CD4-positive, alpha-beta memory T cell (primary cell): ENCODE data around the gene ZNF101. TPM values are rescaled to one million over a fixed set of nuclear protein-coding genes. Genes with fewer than 3 reads are reported as not detected.

Source experiments
- CTCF ChIA-PET: fragments of 350-600 bp; sonication (Branson Sonifier 250); formaldehyde crosslinking; loops from one replicate; lab custom pipeline; 2021; ENCODE audit warnings: inconsistent platforms; ENCODE audit not compliant: partially characterized antibody; lab: Charles Lee
- POLR2A ChIA-PET: fragments of 350-600 bp; sonication (Branson Sonifier 250); formaldehyde crosslinking; loops from one replicate; lab custom pipeline; 2021; ENCODE audit not compliant: partially characterized antibody; lab: Charles Lee
- DNase-seq, 5 donors: peaks; one replicate each; pipeline versions ENCODE4 v3.0.0 to v3.0.0-alpha.2; 2020 to 2022; ENCODE audit warnings: mixed read lengths in 1 of 5
- H3K27ac ChIP-seq: one replicate; pipeline ENCODE4 v1.7.0; 2013; ENCODE audit warnings: low read depth, low read length
- H3K27me3 ChIP-seq: 2 replicates; pipeline ENCODE4 v1.7.0; 2013; ENCODE audit warnings: mild to moderate bottlenecking, low read length, moderate library complexity; ENCODE audit not compliant: insufficient read depth
- H3K36me3 ChIP-seq: 2 replicates; pipeline ENCODE4 v1.7.0; 2013; ENCODE audit warnings: mild to moderate bottlenecking, low read length, moderate library complexity; ENCODE audit not compliant: insufficient read depth
- H3K4me1 ChIP-seq: 2 replicates; pipeline ENCODE4 v1.7.0; 2013; ENCODE audit warnings: mild to moderate bottlenecking, low read length, moderate library complexity; ENCODE audit not compliant: insufficient read depth
- H3K4me3 ChIP-seq, 2 donors: one replicate each; pipeline ENCODE4 v1.7.0; 2013; ENCODE audit warnings: low read length in 2 of 2, mild to moderate bottlenecking in 1 of 2
- H3K9me3 ChIP-seq, 2 donors: one replicate each; pipeline ENCODE4 v1.7.0; 2013; ENCODE audit warnings: low read length in 2 of 2, control low read depth in 1 of 2; ENCODE audit not compliant: control insufficient read depth in 1 of 2
- H3K27ac Mint-ChIP-seq, 7 donors: one replicate each; pipeline ENCODE4 v1.8.0; 2020 to 2021; ENCODE audit warnings: mixed read lengths in 7 of 7, mild to moderate bottlenecking in 6 of 7, inconsistent platforms in 3 of 7, moderate library complexity in 3 of 7
- H3K27me3 Mint-ChIP-seq, 2 donors: one replicate each; pipeline ENCODE4 v1.8.0; 2020 to 2021; ENCODE audit warnings: mixed read lengths in 2 of 2
- H3K36me3 Mint-ChIP-seq, 2 donors: one replicate each; pipeline ENCODE4 v1.8.0; 2020 to 2021; ENCODE audit warnings: mixed read lengths in 2 of 2, inconsistent platforms in 1 of 2, mild to moderate bottlenecking in 1 of 2
- H3K4me1 Mint-ChIP-seq, 4 donors: one replicate each; pipeline ENCODE4 v1.8.0; 2020 to 2021; ENCODE audit warnings: mixed read lengths in 4 of 4, mild to moderate bottlenecking in 1 of 4
- H3K4me3 Mint-ChIP-seq, 8 donors: one replicate each; pipeline ENCODE4 v1.8.0; 2020 to 2021; ENCODE audit warnings: mixed read lengths in 8 of 8, mild to moderate bottlenecking in 7 of 8, moderate library complexity in 6 of 8, inconsistent platforms in 3 of 8
- H3K9me3 Mint-ChIP-seq, 8 donors: one replicate each; pipeline ENCODE4 v1.8.0; 2020 to 2021; ENCODE audit warnings: mixed read lengths in 8 of 8, mild to moderate bottlenecking in 5 of 8, inconsistent platforms in 3 of 8, moderate library complexity in 1 of 8
- intact Hi-C: fragments of 100-400 bp; cut with micrococcal nuclease; formaldehyde crosslinking; loops from one replicate; pipeline ENCODE4 v1.15.1; 2023
- polyA plus RNA-seq, 2 donors: library from polyadenylated mRNA; unstranded; fragments of 300-500 nt; fragmentation: Illumina TruSeq; gene quantifications; one replicate each; pipeline ENCODE4 v1.2.3, GENCODE V29; 2021
- total RNA-seq, 2 experiments: library from RNA; stranded (reverse); gene quantifications; one replicate each; pipeline ENCODE4 v1.2.3, GENCODE V29; 2021

Gene ZNF101
- total and polyA plus RNA-seq, 4 experiments from 2014 or later, result 97.3 to 156 (median 133) TPM

DNA sequence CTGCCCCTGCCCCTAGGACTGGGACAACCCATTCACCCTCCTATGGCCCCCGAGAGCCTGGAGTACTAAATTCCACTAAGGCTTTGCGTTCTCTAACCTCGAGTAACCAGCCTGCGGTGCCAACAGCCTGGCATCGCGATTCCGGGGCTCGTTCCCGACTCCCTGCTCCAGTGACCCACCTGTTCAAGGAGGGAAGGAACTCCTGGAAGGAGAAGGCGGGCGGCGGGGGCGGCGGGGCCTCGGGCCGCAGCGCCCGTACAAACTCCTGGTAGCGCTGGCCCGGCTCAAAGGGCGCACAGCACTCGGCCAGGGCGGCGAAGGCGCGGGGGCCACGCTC, 31.5 kb upstream of the ZNF101 start:
- no peaks in the 10 kb centered on the region for H3K27me3 Mint-ChIP-seq
- H3K27ac Mint-ChIP-seq, result no peak overlapping the region
- H3K4me3 Mint-ChIP-seq, result no peak overlapping the region

DNA sequence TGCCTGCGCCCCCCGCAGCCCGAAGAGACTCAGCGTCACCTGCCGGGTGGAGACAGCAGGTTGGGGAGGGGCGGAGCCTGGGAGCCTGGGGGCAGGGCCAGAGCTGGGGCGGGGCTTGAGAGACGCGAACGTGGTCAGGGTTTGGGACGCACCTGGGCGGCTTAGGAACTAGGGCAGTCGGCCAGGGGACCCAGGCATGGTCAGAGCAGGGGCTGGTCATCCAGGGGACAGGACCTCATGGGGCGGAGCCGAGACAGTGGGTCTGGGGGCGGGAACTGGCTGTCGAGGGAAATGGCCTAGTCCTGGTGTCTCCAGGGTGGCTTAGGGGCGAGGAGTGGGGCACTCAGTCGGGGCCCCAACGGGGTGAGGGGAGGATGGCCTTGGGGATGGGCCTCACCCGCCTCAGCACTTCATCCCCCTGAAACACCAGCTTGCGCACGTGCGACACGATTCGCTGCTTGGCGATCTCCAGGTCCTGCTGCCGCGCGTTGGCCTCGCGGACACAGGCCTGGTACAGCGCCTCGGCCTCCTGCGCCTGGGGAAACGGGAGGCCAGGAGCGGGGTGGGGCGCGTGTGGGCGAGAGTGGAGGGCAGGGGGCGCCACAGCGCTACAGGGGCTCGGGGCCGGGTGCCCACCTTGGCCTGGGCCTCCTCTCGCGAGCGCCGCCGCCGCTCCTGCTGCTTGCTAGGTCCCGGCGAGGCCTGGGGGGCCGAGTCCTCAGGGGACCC, 31.0 kb upstream of the ZNF101 start:
- Mint-ChIP-seq H3K27ac (no peak overlapping the region), H3K9me3 (no peaks in the 10 kb centered on the region), H3K4me1 (peaks cover 15 to 35% (median 27%) of the 10 kb centered on the region in 4 donors), H3K27me3 (no peaks in the 10 kb centered on the region), H3K4me3 (no peak overlapping the region), H3K36me3 (peaks cover 34 to 58% of the 10 kb centered on the region in 2 donors)
- ChIA-PET CTCF (interaction anchor here (1.4 kb wide), 1 partner anchor 9 kb away, joined by 3 read pairs; the partner anchor contains the start of gene LPAR2), POLR2A (interaction anchor here (0.6 to 1.3 kb wide), 3 partner anchors 9 to 30 kb away, joined by 3 read pairs; partner anchors contain the start of gene ATP13A1)
- H3K9me3 ChIP-seq, result no peaks in the 10 kb centered on the region
- no peak for DNase-seq
- no peak overlapping the region for H3K4me3 ChIP-seq
- H3K27ac ChIP-seq, result no peak overlapping the region
- no peaks in the 10 kb centered on the region for H3K27me3 ChIP-seq
- intact Hi-C loops, result no loop called here
- peaks cover 60% of the 10 kb centered on the region for H3K36me3 ChIP-seq
- H3K4me1 ChIP-seq, result peaks cover 22% of the 10 kb centered on the region

More for the DNA sequence above, 31.5 kb upstream of the ZNF101 start:
- H3K9me3 Mint-ChIP-seq, result no peaks in the 10 kb centered on the region
- POLR2A ChIA-PET, result interaction anchor here (0.6 to 1.3 kb wide), 2 partner anchors 9 to 30 kb away, joined by 3 read pairs; no protein-coding TSS in a partner anchor
- CTCF ChIA-PET, result interaction anchor here (1.2 kb wide), 1 partner anchor 54 kb away, joined by 3 read pairs; no protein-coding TSS in a partner anchor
- no peak for DNase-seq
- H3K4me1 Mint-ChIP-seq, result peaks cover 11 to 30% (median 22%) of the 10 kb centered on the region in 4 donors
- no peaks in the 10 kb centered on the region for H3K27me3 ChIP-seq
- peaks cover 36 to 58% of the 10 kb centered on the region in 2 donors for H3K36me3 Mint-ChIP-seq
- H3K36me3 ChIP-seq, result peaks cover 65% of the 10 kb centered on the region
- no peak overlapping the region for H3K27ac ChIP-seq
- no peak overlapping the region for H3K4me3 ChIP-seq
- intact Hi-C loops, result no loop called here
- H3K4me1 ChIP-seq, result peaks cover 17% of the 10 kb centered on the region
- no peaks in the 10 kb centered on the region for H3K9me3 ChIP-seq

DNA sequence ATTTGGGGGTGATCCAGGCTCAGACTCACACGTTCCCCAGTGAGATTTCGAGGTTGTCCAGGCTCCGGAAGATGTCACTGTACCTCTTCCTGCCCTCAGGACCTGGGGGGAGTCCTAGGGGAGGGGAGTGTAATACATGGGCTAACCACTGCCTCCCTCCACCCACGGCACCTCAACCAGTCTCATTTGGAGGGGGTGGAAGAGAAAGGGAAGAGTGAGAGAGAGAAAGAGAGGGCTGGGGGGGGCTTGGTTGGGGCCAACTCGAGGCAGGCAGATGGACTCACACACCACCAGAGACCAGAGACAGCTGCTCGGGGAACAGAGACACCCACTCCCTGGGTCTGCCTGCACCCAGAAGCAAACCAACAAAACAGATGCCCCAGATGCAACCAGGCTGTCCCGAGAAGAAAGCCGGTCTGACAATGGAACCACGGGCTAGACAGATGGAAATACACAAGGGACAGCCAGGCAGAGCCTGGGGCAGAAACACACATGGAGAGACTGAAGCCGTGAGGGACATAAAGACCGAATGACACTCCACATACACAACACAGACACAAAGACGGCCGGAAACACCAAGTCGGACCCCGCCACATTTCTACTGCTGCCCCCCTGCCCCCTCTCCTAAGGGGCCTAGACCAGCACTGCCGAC, 26.0 kb upstream of the ZNF101 start:
- Mint-ChIP-seq H3K4me3 (peak overlapping the region; percentile 90 to 99 (median 99)), H3K27me3 (no peaks in the 10 kb centered on the region), H3K4me1 (peaks cover 9 to 25% (median 16%) of the 10 kb centered on the region in 4 donors), H3K36me3 (peaks cover 11 to 58% of the 10 kb centered on the region in 2 donors), H3K27ac (peak overlapping the region; percentile 96 to 99 (median 97)), H3K9me3 (no peaks in the 10 kb centered on the region)
- H3K36me3 ChIP-seq, result peaks cover 34% of the 10 kb centered on the region
- DNase-seq, result peak in 4 of 5 donors; percentile 25 to 65 (median 37)
- ChIA-PET POLR2A (interaction anchor here (4.0 kb wide), 1 partner anchor 25 kb away, joined by 46 read pairs; the partner anchor contains the start of gene ZNF101), CTCF (no interaction called here)
- no peaks in the 10 kb centered on the region for H3K9me3 ChIP-seq
- no peaks in the 10 kb centered on the region for H3K27me3 ChIP-seq
- peaks cover 22% of the 10 kb centered on the region for H3K4me1 ChIP-seq
- peak overlapping the region; percentile 96 to 97 for H3K4me3 ChIP-seq
- intact Hi-C loops, result loop anchor here (1.0 to 2.0 kb wide), 6 partner anchors 14 to 110 kb away; partner anchors contain the start of genes ATP13A1, LPAR2 and PBX4
- peak overlapping the region; percentile 92 for H3K27ac ChIP-seq

DNA sequence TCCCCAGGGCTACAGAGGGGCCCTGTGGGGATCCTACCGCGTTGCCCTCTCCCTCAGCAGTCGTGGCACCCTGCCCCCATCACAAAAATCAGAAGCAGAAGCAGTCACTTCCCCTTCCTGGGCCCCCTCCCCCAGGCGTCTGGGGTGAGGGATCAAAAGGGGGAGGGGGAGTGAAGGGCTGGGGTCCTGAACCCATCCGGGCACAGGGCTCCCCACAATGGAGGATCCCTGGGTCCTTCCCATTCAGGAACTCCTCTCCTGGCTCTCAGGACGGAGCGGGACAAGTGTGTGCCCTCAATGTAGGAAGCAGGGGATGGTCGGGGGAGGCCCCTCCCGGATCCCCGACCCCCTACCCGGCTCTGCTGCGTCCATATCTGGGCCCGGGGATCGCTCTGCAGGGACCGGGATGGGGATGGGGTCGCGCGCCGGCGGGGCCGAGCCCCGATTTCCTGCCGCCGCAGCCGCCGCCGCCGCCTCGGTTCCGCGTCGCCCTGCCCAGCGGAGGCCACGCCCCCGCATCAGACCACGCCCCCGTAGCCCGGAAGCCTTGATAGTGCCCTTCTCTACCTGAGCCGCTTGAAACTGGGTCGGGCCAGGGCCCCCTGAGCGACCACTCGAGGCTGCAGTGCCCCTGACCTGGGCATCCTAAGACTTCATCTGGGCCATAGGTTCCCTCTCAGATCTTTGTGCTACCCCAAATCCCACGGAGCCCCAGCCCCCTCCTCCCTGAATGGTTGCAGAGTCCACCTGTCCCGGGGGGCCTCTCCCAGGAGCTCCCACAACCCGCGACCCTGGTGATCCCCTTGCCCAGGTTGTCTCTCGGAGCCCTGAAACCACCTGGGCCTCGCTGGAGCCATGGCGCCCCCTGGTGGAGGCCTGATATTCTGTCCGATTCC, 25.2 kb upstream of the ZNF101 start, which contains the start of gene GMIP:
TSS of gene GMIP (minus strand) at position 500 of the 896 bp plus-strand sequence. CDS start at position 372, 128 bp downstream.
- no peaks in the 10 kb centered on the region for H3K27me3 ChIP-seq
- peak within 1 kb of the TSS; percentile 92 for H3K27ac ChIP-seq
- intact Hi-C loops, result loop anchor here (1.0 to 2.0 kb wide), 6 partner anchors 15 to 111 kb away; partner anchors contain the start of genes ATP13A1, LPAR2 and PBX4
- no peaks in the 10 kb centered on the region for H3K27me3 Mint-ChIP-seq
- H3K9me3 ChIP-seq, result no peaks in the 10 kb centered on the region
- POLR2A ChIA-PET, result interaction anchor here (0.6 to 4.0 kb wide), 25 partner anchors 9 to 229 kb away, joined by 3 to 46 read pairs (median 4); partner anchors contain the start of genes ATP13A1, LPAR2, PBX4 and ZNF101
- CTCF ChIA-PET, result interaction anchor here (0.6 to 2.7 kb wide), 23 partner anchors 10 to 317 kb away, joined by 3 to 68 read pairs (median 4); partner anchors contain the start of genes NDUFA13, TSSK6 and YJEFN3
- H3K27ac Mint-ChIP-seq, result peak within 1 kb of the TSS; percentile 96 to 99 (median 97)
- H3K9me3 Mint-ChIP-seq, result no peaks in the 10 kb centered on the region
- peak; percentile 86 to 89 (median 88) for DNase-seq
- peak within 1 kb of the TSS; percentile 90 to 99 (median 99) for H3K4me3 Mint-ChIP-seq
- peaks cover 9 to 25% (median 15%) of the 10 kb centered on the region in 4 donors for H3K4me1 Mint-ChIP-seq
- H3K4me3 ChIP-seq, result peak within 1 kb of the TSS; percentile 96 to 97
- peaks cover 8 to 60% of the 10 kb centered on the region in 2 donors for H3K36me3 Mint-ChIP-seq
- peaks cover 22% of the 10 kb centered on the region for H3K4me1 ChIP-seq
- H3K36me3 ChIP-seq, result peaks cover 33% of the 10 kb centered on the region

DNA sequence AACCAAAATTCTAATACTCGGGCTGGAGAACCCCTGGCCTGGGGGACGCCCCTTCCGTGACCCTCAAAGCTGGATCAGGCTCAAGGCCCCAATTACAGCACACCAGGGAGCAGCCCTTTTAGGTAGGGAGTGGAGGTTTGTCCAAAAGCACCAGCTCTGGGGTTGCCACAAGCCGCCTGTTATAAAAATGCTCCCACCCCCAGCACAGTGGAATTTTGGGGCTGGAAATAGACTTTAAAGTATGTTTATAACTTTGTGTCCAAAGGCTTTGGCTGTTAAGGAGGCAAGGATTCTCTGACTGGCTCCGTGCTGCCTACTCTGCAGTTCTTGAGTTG, 24.6 kb upstream of the ZNF101 start:
- Histone ChIP-seq H3K27me3 (no peaks in the 10 kb centered on the region), H3K4me1 (peaks cover 22% of the 10 kb centered on the region), H3K9me3 (no peaks in the 10 kb centered on the region), H3K36me3 (peaks cover 32% of the 10 kb centered on the region), H3K4me3 (peak overlapping the region in 1 of 2 donors; percentile 96), H3K27ac (peak overlapping the region; percentile 92)
- H3K27me3 Mint-ChIP-seq, result no peaks in the 10 kb centered on the region
- H3K9me3 Mint-ChIP-seq, result no peaks in the 10 kb centered on the region
- peaks cover 9 to 25% (median 15%) of the 10 kb centered on the region in 4 donors for H3K4me1 Mint-ChIP-seq
- DNase-seq, result no peak
- CTCF ChIA-PET, result interaction anchor here (0.8 to 2.7 kb wide), 23 partner anchors 11 to 317 kb away, joined by 3 to 68 read pairs (median 4); partner anchors contain the start of genes NDUFA13, TSSK6 and YJEFN3
- peak overlapping the region; percentile 90 to 99 (median 99) for H3K4me3 Mint-ChIP-seq
- intact Hi-C loops, result no loop called here
- peaks cover 8 to 59% of the 10 kb centered on the region in 2 donors for H3K36me3 Mint-ChIP-seq
- POLR2A ChIA-PET, result interaction anchor here (0.6 to 4.0 kb wide), 24 partner anchors 10 to 228 kb away, joined by 3 to 46 read pairs (median 4); partner anchors contain the start of genes ATP13A1, LPAR2, PBX4 and ZNF101
- peak overlapping the region; percentile 96 to 99 (median 97) for H3K27ac Mint-ChIP-seq

GRCh38 chr19:19645233-19645870, 23.3 kb upstream of the ZNF101 start:
- Histone ChIP-seq H3K27ac (no peak overlapping the region), H3K4me1 (peaks cover 22% of the 10 kb centered on the region), H3K27me3 (no peaks in the 10 kb centered on the region), H3K9me3 (no peaks in the 10 kb centered on the region), H3K36me3 (peaks cover 32% of the 10 kb centered on the region), H3K4me3 (no peak overlapping the region)
- no peaks in the 10 kb centered on the region for H3K9me3 Mint-ChIP-seq
- CTCF ChIA-PET, result interaction anchor here (2.7 kb wide), 2 partner anchors 91 to 112 kb away, joined by 23 to 68 read pairs; no protein-coding TSS in a partner anchor
- intact Hi-C loops, result no loop called here
- no peak overlapping the region for H3K4me3 Mint-ChIP-seq
- peak overlapping the region in 1 of 7 donors; percentile 30 for H3K27ac Mint-ChIP-seq
- H3K4me1 Mint-ChIP-seq, result peaks cover 9 to 25% (median 11%) of the 10 kb centered on the region in 4 donors
- no peak for DNase-seq
- peaks cover 7 to 60% of the 10 kb centered on the region in 2 donors for H3K36me3 Mint-ChIP-seq
- H3K27me3 Mint-ChIP-seq, result no peaks in the 10 kb centered on the region
- POLR2A ChIA-PET, result interaction anchor here (2.1 to 4.0 kb wide), 2 partner anchors 22 to 113 kb away, joined by 42 to 46 read pairs; partner anchors contain the start of gene ZNF101
